Left lung (tissue), 10 donors: ENCODE measurements around the gene CDSN. TPM values are rescaled to one million over a fixed set of nuclear protein-coding genes. Genes with fewer than 3 reads are reported as not detected.

Experiments
- ATAC-seq: fragments of 200-7000 bp; cut with Tn5 transposase; one replicate; pipeline ENCODE4 v1.9.1; 2020; ENCODE audit warnings: moderate library complexity
- DNase-seq, 4 donors: peaks; one replicate each; pipeline ENCODE4 v3.0.0-alpha.2; 2013 to 2020
- H3K27ac ChIP-seq, 2 donors: fragments of 200-600 bp; sonication (generic) in 1 of 2; one replicate each; pipeline versions ENCODE4 v1.5.0 to v1.8.0; 2020 to 2021
- H3K27me3 ChIP-seq, 2 donors: fragments of 200-600 bp; sonication (generic) in 1 of 2; one replicate each; pipeline versions ENCODE4 v1.5.0 to v1.8.0; 2020 to 2021
- H3K36me3 ChIP-seq, 2 donors: fragments of 200-600 bp; sonication (generic) in 1 of 2; one replicate each; pipeline versions ENCODE4 v1.5.0 to v1.8.0; 2020 to 2021
- H3K4me1 ChIP-seq, 2 donors: fragments of 200-600 bp; one replicate each; pipeline ENCODE4 v1.8.0; 2021
- H3K4me3 ChIP-seq, 2 donors: fragments of 200-600 bp; sonication (generic) in 1 of 2; one replicate each; pipeline versions ENCODE4 v1.5.0 to v1.8.0; 2020 to 2021; ENCODE audit warnings: mild to moderate bottlenecking in 1 of 2
- H3K9me3 ChIP-seq, 2 donors: fragments of 200-600 bp; sonication (generic) in 1 of 2; one replicate each; pipeline versions ENCODE4 v1.5.0 to v1.8.0; 2020 to 2021
- intact Hi-C, 2 donors: fragments of 100-400 bp; cut with DNase I; formaldehyde crosslinking; loops; one replicate each; pipeline versions ENCODE4 v1.11.2 to v1.14.2; 2022
- polyA plus RNA-seq, 6 donors: library from polyadenylated mRNA; unstranded; fragments of 120-200 nt; gene quantifications; one replicate each; pipeline ENCODE4 v1.2.1, GENCODE V29; 2013; ENCODE audit not compliant: insufficient read length in 6 of 6
- total RNA-seq, 2 donors: library from RNA; stranded (reverse); fragmentation: NEBNext Ultra II Directional; extraction: Animal tissue kit (Norgen Biotek cat#: 25700); gene quantifications; one replicate each; pipeline ENCODE4 v1.2.1, GENCODE V29; 2021
- TF ChIP-seq, protein P1 (sequence below), 2 donors: fragments of 200-600 bp; sonication (generic) in 1 of 2; IDR thresholded peaks; one replicate each; pipeline versions ENCODE4 v1.5.0 to v1.8.0; 2021; ENCODE audit warnings: antibody characterized with exemption in 2 of 2
- donor health status: DM: no; HTN: yes; CAD: no.
- donor health status: DM: no; HTN: no; CAD: no.

Gene CDSN
- total and polyA plus RNA-seq, 8 donors: 0.13 to 0.61 TPM; not detected in 6

DNA sequence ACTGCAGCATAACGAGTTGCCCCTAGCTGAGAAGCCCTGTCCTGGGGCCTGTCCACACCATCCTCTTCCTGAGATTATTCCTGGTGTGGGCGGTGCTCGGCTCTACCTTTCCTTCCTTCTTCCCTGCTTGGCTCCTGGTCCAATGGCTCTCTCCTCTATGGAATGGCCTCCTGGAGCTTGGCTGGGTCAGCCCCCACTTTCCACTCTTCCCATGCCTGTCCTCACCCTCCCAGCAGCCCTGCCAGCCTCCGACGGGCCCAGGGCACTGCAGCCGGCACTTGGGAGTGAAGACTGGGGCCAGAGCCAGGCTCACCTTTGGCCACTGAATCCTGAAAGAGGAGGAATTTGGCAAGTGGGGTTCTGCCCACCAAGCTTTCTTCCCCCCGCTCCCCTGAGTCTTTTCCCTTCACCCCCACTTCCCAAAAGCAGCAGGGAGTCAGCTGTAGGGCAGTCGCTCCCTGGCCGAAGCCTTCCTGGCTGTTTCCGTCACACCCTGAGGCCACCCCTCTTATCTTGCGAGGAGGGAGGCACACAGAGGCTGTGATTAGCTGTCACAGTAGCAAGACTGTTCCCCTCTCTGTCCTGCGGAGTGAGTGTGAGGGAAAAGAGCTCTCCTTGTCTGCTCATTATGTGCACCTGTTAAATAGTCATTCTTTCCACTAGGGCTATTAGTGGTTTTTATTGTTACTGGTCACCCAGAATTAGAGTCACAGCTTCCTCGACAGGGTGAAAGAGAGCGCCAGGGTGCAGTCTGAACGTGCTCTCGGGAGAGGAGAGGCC lies 6.3 kb upstream of the CDSN start:
- ATAC-seq (no peak), DNase-seq (peak in 1 of 4 donors; percentile 52)
- TF ChIP-seq, protein P1, sequence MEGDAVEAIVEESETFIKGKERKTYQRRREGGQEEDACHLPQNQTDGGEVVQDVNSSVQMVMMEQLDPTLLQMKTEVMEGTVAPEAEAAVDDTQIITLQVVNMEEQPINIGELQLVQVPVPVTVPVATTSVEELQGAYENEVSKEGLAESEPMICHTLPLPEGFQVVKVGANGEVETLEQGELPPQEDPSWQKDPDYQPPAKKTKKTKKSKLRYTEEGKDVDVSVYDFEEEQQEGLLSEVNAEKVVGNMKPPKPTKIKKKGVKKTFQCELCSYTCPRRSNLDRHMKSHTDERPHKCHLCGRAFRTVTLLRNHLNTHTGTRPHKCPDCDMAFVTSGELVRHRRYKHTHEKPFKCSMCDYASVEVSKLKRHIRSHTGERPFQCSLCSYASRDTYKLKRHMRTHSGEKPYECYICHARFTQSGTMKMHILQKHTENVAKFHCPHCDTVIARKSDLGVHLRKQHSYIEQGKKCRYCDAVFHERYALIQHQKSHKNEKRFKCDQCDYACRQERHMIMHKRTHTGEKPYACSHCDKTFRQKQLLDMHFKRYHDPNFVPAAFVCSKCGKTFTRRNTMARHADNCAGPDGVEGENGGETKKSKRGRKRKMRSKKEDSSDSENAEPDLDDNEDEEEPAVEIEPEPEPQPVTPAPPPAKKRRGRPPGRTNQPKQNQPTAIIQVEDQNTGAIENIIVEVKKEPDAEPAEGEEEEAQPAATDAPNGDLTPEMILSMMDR (IDR thresholded peaks at IDR 0.05): no peak
- H3K36me3 ChIP-seq: no peaks in the 10 kb centered on the region
- H3K27ac ChIP-seq: peak overlapping the region in 1 of 2 donors; percentile 45
- no peaks in the 10 kb centered on the region for H3K27me3 ChIP-seq
- peaks cover 0 to 29% of the 10 kb centered on the region in 2 donors for H3K4me1 ChIP-seq
- no peak overlapping the region for H3K4me3 ChIP-seq
- intact Hi-C loops: no loop called here
- no peaks in the 10 kb centered on the region for H3K9me3 ChIP-seq

DNA sequence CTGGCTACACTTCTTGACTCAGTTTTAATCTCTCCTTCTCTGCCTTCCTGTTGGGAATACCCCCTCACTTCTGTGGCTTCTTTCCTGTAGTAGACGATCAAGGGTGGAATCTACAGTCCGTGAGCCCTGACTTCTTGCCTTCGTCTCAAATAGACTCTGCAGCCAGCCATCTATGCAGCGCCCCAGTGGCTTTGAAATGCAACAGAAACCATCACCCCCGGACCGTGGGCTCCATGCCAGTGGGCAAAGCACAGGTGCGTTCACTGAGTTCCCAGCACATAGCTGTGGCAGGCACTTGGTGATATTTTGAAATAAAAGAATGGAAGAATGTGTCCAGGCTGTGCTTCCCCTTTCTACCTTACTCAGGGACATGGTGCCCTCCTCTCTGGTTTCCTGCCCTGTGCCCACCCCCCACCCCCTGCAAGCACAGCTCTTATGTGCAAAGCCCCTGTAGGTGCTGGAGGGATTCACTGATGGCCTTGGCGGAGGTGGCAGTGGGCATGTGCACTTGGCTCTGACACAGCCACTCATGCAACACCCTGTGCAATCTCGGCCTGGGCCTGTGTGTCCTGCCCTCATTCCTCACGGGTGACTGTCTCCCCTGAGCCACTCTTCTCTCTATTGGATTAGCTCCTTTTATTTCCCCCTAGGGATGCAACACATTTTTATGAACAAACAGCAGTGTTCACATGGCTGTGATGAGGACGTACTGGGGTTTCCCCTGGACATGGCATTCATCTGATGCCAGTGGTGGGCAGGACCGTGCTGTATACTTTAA lies 5.5 kb upstream of the CDSN start:
- H3K27ac ChIP-seq: peak overlapping the region in 1 of 2 donors; percentile 45
- TF ChIP-seq, protein P1 (IDR thresholded peaks at IDR 0.05): no peak
- intact Hi-C loops: no loop called here
- no peaks in the 10 kb centered on the region for H3K27me3 ChIP-seq
- DNase-seq (peak in 1 of 4 donors; percentile 58), ATAC-seq (no peak)
- no peak overlapping the region for H3K4me3 ChIP-seq
- H3K9me3 ChIP-seq: no peaks in the 10 kb centered on the region
- no peaks in the 10 kb centered on the region for H3K36me3 ChIP-seq
- peaks cover 0 to 29% of the 10 kb centered on the region in 2 donors for H3K4me1 ChIP-seq

DNA sequence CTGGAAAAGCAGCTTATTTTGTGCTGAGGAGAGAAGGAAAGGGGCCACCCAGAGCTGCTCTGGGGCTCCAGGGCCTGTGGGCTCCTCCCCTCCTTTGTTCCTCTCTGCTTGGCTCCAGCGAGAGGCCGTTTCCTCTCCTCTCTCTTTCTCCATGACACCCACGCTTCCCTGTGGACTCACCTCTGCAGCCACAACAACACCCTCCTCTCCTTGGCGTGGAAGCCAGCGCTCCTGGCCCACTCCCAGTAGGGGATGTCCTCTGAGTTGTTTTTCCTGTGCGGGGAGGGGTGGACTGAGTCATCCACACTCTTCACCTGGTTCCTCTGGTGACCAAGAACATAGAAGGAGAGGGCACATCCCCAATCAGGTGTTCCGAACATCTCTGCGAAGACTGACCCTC lies 4.9 kb upstream of the CDSN start:
- peak; percentile 58 for ATAC-seq
- H3K27ac ChIP-seq: peak overlapping the region in 1 of 2 donors; percentile 45
- TF ChIP-seq, protein P1 (IDR thresholded peaks at IDR 0.05): no peak

DNA sequence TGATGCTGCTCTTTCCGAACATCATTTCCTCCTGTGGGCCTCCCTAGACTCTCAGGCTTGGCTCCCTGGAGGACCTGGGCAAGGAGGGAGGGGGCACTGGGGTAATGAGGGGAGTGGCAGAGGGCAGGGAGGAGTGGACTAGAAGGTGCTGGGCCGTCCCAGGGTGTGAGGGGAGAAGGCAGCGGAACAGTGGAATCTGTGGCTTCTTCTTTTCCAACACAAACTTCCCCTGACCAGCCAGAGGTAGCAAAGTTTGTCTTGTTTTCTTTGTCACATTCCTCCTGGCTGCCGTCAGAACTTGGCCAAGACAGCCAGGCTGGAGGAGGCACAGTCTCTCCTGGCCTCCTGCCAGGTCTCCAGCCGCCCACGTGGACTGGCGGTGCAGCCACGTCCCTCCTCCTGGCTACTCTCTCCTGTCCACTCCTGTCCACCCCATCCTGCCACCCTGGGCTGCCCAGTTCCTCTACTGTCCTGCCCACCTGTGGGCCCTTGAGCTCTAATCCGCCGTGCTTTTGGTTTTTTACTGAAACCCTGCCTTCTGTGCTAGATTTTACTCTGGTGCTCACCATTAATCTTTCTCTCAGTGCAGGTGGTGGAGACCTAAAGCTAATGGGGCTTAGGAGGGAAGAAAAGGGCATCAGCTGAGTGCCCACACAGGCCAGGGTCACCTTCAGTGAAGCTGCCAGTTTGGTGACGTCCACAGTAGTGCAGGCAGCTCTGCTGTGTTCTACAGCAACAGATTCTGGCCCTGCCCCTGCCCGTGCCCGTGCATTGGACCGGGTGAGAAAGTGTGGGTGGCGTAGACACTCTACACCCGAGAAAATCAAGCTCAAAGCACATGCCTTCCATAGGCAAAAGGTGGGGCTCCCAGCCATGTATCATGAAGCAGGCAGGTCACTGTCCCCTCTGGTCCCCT lies 2.8 kb upstream of the CDSN start:
- Histone ChIP-seq H3K4me3 (no peak overlapping the region), H3K36me3 (no peaks in the 10 kb centered on the region), H3K27ac (peak overlapping the region; percentile 39 to 61), H3K4me1 (peaks cover 0 to 29% of the 10 kb centered on the region in 2 donors), H3K9me3 (no peaks in the 10 kb centered on the region), H3K27me3 (no peaks in the 10 kb centered on the region)
- DNase-seq: peak; percentile 34 to 90 (median 81)
- intact Hi-C loops: no loop called here
- TF ChIP-seq, protein P1 (IDR thresholded peaks at IDR 0.05): no peak
- ATAC-seq: peak; percentile 68

More for the DNA sequence above, 4.9 kb upstream of the CDSN start:
- Histone ChIP-seq H3K36me3 (no peaks in the 10 kb centered on the region), H3K4me3 (no peak overlapping the region), H3K4me1 (peaks cover 0 to 29% of the 10 kb centered on the region in 2 donors), H3K27me3 (no peaks in the 10 kb centered on the region), H3K9me3 (no peaks in the 10 kb centered on the region)
- peak in 2 of 4 donors; percentile 55 to 78 for DNase-seq
- intact Hi-C loops: no loop called here
